ENCODE measurements around the gene HFE.
"Not testable (repeated sequence)": the region's sequence is repeated elsewhere in the genome, so short reads cannot be mapped to it uniquely, and the experiment has no call there.

The HFE gene

DNA sequence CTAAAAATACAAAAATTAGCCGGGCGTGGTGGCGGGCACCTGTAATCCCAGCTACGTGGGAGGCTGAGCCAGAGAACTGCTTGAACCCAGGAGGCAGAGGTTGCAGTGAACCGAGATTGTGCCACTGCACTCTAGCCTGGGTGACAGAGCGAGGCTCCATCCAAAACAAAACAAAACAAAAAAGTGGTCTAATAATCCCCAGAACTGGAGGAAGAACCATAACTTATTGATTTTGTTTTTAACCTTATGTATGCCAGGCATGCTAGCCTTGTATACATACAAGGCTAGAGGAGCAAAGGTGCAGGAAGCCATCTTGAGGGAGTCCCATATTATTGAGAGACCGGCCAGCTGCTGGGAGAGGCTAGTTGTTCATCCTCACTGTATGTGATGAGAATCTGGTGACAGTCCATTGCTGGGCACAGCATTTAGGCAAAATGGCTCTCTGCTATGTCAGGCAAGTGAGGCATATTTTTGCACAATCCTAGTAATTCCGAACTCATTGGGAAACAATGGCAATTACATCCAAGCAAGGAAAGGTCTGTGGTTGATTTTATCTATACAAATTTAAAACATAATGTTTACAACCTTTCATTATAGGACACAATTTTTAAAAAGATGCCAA, 18.0 kb downstream of the HFE start:
- no peak overlapping the region for H3K4me3 ChIP-seq (ENCODE audit: low read depth, low read length)
- DNase-seq (ENCODE audit: low read depth) = no peak

DNA sequence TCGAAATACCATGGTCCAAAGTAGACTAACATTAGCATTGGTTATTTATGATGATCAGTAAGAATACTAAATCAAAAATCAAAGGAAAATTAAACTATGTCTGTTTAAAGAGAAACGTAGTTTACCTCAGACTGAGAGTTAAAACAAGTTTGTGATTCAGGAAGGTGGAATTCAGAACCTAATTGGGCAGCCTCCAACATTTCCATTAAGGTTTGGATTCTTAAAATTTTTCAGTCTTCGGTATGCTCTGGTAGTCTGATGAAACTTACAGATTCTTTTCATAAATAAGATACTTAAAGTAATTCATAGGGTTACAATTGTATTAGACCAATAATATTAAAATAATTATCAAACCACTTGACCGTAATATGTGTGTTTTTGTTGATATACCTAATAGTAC, 18.6 kb downstream of the HFE start:
- no peak overlapping the region for H3K4me3 ChIP-seq (ENCODE audit: low read depth, low read length)
- no peak for DNase-seq (ENCODE audit: low read depth)

DNA sequence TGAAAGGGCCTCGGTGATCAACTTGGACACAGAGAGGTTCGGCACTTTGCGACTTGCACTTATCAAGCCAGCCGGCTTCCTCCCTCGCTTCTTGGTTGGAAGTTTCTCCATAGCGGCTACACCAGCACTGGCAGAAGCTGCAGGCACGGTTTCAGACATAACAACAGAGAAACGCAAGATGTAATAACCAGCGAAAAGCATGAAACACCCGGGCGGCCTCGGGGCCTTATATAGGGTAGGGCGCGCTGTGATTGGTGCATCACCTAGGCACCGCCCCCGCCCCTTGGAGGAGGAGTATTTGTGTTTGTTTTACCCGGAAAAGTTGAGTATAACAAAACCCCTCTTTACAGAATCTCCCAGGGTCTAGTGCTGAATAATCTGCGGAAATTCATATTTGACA, 20.7 kb downstream of the HFE start:
- DNase-seq (ENCODE audit: low read depth) = no peak
- no peak overlapping the region for H3K4me3 ChIP-seq (ENCODE audit: low read depth, low read length)

DNA sequence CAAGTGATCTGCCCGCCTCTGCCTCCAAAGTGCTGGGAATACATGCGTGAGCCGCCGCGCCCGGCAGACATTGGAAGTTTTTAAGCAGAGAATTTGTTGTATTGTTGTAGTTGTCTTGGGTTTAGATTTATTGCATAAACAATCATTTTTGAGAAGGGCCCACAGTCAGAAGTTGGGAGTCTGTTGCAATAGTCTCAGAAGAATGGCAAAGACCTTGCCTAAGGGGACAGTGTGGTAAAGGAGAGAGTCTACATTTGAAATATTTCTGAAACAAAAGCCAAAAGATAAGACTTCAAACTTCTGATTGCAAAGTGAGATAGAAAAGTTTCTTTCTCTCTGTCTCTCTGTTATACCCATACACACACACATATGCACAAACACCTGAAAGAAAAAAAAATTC, 22.5 kb downstream of the HFE start:
- no peak for DNase-seq (ENCODE audit: low read depth)
- H3K4me3 ChIP-seq (ENCODE audit: low read depth, low read length) = no peak overlapping the region

DNA sequence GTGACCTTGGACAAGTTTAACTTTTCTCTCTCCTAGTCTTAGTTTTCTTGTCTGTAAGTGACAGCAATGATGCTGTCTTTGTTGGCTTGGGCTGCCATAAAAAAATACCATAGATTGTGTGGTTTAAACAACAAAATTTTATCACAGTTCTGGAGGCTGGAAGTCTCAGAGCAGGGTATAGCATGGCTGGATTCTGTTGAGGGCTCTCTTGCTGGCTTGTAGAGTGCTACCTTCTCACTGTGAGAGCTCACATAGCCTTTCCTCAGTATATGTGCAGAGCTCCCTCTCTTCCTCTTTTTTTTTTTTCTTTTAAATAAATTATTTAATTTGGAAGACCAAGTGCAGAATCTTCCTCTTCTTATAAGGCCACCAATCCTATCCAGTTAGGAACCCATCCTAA, 26.3 kb downstream of the HFE start:
- H3K4me3 ChIP-seq (ENCODE audit: low read depth, low read length) = no peak overlapping the region
- no peak for DNase-seq (ENCODE audit: low read depth)

DNA sequence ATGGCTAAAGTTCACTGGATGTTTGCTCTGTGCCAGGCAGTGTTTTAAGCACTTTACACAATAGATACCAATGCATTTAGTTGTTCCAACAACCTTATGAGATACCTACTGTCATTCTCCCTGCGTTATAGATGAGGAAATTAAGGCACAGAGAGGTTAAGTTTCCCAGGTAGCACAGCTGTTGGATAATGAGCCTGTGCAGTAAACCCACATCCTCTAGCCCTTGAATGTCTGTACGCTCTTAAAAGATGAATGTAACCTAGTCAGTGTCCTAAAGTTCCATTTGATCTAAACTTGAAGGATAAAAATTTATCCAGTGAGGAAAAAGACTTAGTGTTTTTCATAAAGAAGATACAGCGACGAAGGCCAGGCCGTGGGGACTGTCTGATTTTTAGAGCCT, 28.0 kb downstream of the HFE start:
- DNase-seq (ENCODE audit: low read depth) = no peak
- no peak overlapping the region for H3K4me3 ChIP-seq (ENCODE audit: low read depth, low read length)

DNA sequence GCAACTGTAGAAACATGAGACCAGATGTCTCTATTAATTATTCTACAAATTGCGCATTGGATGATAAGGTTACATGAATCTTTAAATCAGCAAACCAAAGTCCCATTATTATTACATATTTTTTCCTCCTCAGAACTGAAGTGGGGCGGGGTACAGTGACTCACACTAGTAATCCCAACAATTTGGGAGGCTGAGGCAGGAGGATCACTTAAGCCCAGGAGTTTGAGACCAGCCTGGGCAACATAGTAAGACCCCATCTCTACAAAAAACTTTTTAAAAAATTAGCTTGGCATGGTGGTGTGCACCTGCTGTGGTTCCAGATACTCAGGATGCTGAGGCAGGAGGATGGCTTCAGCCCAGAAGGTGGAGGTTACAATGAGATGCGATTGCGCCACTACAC, 29.0 kb downstream of the HFE start:
- DNase-seq (ENCODE audit: low read depth) = no peak

DNA sequence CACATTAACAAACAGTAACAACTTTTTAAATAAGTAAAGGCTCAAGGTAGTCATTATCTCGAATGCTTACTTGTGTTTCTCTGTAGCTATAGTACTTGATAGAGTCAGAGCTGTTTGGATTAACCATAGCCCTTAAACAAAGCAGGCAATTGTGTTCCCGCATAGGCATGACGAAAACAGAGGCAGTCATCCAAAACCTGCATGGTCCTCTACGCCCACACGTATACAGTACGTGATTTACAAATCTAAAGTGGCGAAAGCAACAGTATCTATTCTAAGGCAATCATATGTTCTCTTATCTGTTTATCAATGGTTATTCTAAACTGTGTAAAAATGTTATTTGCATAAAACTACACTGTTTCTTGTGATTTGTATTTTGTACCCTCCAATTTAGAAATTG, 31.8 kb downstream of the HFE start:
- no peak overlapping the region for H3K4me3 ChIP-seq (ENCODE audit: low read depth, low read length)
- DNase-seq (ENCODE audit: low read depth) = no peak

More for the DNA sequence above, 29.0 kb downstream of the HFE start:
- H3K4me3 ChIP-seq (ENCODE audit: low read depth, low read length) = no peak overlapping the region

DNA sequence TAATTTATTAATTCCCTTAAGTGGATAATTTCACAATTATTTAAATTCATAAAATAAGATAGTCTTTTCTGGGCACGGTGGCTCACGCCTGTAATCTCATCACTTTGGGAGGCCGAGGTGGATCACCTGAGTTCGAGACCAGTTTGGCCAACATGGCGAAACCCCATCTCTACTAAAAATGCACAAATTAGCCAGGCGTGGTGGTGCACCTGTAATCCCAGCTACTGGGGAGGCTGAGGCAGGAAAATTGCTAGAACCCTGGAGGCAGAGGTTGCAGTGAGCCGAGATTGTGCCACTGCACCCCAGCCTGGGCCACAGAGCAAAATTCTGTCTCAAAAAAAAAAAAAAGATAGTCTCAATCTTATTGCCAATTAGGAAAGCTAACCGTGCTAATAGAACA, 32.9 kb downstream of the HFE start:
- H3K4me3 ChIP-seq (ENCODE audit: low read depth, low read length); DNase-seq (ENCODE audit: low read depth): not testable (repeated sequence)

DNA sequence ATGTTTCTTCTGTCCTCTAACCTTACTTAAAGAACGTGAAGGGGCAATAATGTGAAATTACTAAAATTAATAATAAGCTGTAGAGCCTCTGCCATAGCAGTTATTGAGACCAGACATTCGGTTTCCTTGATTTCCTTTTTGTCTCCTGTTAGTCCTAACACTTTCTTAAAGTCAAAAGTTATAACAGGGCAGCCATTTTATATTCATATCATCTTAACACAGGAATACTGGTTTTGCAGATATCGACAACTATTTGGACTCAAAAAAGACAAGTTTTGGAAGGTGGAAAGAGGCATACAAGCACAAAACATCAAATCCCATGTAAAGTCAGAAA, 33.5 kb downstream of the HFE start:
- no peak for DNase-seq (ENCODE audit: low read depth)
- no peak overlapping the region for H3K4me3 ChIP-seq (ENCODE audit: low read depth, low read length)

DNA sequence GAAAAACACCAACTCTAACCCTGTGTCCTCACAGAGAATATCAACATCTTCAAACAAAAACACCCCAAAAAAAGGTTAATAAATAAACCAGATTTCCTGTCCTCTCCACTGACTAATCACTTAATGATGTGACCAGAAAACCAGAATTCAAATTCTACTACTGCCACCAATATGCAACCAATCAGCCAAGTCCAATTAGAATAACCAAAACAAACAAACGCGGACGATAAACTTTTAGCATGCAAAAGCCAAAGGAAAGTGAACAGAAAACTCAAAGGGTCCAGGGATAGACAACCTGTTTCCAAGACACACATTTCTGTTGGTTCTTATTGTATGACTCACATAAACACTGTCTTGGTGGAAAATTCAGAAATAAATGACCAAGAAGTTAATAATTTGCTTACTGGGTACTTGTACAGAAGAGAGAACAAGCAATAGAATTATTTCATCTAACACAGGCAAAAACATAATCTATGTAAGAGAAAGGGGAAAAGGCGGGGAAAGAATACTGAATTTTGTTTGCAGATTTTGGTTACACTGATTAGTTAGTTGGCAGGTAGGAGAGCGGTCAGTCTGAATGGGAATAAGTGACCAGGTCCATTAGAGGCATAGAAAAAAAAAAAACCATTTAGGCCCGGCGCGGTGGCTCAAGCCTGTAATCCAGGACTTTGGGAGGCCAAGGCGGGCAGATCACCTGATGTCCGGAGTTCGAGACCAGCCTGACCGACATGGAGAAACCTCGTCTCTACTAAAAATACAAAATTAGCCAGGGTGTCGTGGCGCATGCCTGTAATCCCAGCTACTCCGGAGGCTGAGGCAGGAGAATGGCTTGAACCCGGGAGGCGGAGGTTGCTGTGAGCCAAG, 34.1 kb downstream of the HFE start:
- no peak overlapping the region for H3K4me3 ChIP-seq (ENCODE audit: low read depth, low read length)

DNA sequence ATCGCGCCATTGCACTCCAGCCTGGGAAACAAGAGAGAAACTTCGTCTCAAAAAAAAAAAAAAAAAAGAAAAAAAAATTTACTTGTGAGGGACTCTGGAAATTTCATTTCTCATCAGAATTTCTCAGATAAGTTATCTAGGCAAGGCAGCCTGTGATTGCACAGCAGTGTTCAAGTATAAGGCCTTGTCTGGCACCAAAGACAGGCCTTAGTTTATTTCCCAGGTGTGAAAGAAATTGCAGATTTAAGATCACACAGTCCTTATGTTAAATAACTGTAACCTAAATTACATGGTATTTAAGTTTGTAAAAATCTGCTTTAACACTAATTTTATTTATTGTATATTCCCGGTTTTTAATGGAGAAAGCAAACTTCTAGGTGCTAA, 34.8 kb downstream of the HFE start:
- H3K4me3 ChIP-seq (ENCODE audit: low read depth, low read length) = no peak overlapping the region
- no peak for DNase-seq (ENCODE audit: low read depth)

More for the DNA sequence above, 34.1 kb downstream of the HFE start:
- DNase-seq (ENCODE audit: low read depth) = no peak

DNA sequence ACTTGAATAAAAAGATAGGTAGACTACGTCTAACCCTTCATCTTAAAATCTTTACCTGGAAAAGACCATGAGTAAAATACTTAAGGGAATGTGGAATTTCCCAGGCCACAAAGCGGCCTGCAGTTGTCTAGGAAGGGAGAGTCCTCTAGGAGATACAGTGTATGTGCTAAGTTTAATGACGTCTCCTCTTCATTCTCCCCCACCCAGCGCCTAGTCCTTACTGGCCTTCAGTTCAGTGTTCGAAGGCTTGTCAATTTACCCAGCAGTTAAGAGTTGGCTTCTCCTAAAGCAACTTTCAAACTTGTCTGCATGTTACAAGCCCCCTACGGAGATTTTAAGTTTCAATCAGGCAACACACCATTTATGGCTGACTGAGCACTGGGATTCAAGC, 35.2 kb downstream of the HFE start:
- DNase-seq (ENCODE audit: low read depth) = no peak
- peak overlapping the region; percentile 98 for H3K4me3 ChIP-seq (ENCODE audit: low read depth, low read length)

DNA sequence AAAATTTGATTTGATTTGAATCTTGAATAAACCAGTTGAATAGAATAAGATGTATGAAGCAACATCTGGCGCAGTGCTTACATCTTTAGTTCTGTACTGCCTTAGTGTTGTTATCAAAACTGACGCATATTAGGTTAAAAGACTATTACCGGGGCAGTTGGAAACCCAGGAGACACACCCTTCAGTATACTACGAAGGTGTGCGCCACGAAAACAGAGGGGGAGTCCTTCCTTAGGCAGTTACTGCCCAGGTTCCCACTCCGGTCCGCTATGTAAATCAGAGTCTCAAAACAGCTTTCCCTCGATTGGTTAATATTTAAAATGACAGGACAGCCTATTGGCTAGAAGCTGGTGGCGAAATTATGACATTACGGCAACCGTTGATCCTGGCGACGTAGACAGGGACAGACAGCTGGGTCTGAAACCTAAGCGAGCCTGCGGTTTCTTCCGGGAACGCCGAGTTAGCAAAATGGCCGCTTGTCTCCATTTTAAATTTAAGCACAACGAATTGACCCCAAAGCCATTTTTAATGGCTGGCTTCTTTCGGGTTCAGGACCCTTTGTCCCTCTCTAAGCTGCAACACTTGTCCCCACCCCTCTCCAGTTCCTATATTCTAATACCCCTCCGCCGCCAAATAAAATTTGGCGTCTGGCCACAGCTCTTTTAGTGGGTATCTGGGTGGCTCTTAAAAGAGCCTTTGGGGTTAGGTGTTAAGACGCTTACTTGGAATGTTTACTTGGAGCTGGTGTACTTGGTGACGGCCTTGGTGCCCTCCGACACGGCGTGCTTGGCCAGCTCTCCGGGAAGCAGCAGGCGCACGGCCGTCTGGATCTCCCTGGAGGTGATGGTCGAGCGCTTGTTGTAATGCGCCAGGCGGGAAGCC, 35.8 kb downstream of the HFE start:
- DNase-seq (ENCODE audit: low read depth) = peak; percentile 98
- H3K4me3 ChIP-seq (ENCODE audit: low read depth, low read length) = peak overlapping the region; percentile 98

DNA sequence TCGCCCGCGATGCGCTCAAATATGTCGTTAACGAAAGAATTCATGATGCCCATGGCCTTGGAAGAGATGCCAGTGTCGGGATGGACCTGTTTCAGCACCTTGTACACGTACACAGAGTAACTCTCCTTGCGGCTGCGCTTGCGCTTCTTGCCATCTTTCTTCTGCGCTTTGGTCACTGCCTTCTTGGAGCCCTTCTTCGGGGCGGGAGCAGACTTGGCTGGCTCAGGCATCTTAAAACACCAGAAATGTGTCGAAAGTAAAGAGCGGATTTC, 36.4 kb downstream of the HFE start:
- DNase-seq (ENCODE audit: low read depth) = no peak
- H3K4me3 ChIP-seq (ENCODE audit: low read depth, low read length) = peak overlapping the region; percentile 98

DNA sequence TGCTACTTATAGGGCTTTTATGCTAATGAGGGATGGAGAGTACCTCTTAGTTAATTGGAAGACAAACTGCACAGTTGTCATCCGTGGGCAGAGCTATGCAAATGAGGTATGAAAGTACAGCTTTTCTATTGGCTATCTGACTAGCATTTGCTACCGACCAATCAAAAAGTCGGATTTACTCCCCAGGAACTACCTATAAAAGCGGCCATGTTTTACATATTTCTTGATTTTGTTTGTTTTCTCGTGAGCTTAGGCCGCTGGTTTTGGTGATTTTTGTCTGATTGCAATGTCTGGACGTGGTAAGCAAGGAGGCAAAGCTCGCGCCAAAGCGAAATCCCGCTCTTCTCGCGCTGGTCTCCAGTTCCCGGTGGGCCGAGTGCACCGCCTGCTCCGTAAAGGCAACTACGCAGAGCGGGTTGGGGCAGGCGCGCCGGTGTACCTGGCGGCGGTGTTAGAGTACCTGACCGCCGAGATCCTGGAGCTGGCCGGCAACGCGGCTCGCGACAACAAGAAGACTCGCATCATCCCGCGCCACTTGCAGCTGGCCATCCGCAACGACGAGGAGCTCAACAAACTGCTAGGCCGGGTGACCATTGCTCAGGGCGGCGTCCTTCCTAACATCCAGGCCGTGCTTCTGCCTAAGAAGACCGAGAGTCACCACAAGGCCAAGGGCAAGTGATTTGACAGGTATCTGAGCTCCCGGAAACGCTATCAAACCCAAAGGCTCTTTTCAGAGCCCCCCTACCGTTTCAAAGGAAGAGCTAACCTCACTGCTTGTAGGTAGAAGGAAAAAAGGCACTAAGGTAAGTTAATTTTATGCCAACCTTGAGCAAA, 36.9 kb downstream of the HFE start:
- H3K4me3 ChIP-seq (ENCODE audit: low read depth, low read length) = peak overlapping the region; percentile 98
- DNase-seq (ENCODE audit: low read depth) = peak; percentile 99

DNA sequence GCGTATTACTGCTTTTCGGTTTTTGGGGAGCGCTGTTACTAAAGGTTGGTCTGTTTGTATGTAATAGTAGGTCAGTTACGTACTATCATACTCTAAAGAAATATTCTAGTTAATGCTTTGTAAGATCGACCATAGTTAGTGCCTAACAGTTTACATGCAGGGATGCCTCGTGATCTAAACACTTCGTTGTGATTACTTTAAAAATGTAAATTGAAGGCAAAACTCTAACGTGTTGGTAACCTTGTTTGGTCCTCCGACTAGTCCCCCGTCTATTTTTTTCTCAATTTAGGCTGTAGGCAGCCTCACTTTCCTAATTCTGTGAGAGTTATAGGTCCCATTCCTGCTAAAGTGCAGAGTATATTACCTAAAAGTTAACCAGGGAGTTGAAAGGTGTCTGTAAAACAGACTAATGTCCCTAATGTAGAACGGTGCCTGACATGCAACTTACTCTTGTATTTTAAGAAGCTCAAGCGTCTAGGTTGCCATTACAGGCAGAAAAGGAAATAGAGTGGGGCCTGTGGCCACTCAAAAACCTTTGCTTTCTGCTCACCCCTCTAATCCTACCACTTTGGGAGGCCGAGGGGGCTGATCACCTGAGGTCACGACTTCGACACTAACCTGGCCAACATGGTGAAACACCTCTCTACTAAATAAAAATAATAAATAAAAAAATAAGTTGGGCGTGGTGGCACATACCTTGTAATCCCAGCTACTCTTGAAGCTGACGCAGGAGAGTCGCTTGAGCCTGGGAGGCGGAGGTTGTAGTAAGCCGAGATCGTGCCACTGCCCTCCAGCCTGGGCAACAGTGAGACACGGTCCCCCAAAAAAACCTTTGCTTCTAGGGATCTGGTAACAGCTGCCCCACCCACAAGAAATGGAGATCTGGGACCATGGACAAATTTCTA, 37.8 kb downstream of the HFE start:
- peak overlapping the region; percentile 98 for H3K4me3 ChIP-seq (ENCODE audit: low read depth, low read length)
- DNase-seq (ENCODE audit: low read depth) = no peak

DNA sequence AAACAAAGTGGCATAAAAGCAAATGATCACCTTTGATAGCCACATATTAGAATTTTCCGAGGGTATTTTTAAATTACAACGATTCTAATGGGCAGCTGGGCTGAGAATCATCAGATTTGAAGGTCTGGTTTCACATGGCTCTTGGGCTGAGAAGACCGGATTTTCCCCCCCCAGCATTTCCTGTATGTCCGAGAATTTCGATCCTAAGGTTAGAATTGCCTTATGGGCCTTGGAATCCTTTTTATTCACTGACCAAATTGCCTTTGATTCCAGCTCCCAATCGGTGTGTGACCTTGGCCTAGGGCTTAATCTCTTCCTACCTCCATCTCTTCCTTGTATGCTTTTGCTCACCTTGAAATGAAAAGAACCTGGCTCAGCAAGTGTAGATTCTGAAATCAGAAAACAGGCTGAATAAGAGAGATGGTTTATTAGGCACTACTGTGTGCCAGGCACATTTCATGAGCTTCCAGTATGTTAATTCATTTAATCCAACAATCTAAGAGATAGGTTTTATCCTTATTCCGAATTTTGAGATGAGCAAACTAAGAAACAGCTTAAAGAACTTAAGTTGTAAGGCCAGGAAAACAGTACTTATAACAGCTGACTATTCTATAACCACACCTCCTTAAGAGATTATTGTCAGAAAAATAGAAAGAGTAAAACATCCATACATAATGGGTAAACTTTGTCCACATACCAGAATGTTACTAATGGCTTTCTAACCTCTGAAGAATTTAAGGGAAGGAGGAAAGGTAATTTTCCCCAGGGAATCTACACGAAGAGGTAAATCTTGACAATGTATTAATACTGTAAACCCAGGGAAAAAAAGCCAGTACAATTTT, 39.4 kb downstream of the HFE start:
- no peak for DNase-seq (ENCODE audit: low read depth)
- peak overlapping the region; percentile 98 for H3K4me3 ChIP-seq (ENCODE audit: low read depth, low read length)

Measured in skeletal muscle cell (primary cell).